GM12801 (cell line): ENCODE measurements around the gene WNK2.

Experiments
- CTCF ChIP-seq: IDR thresholded peaks from one replicate; pipeline ENCODE4 v1.5.1; 2011; ENCODE audit warnings: control low read depth; ENCODE audit not compliant: insufficient read length; ENCODE audit errors: extremely low read depth

The WNK2 gene

DNA sequence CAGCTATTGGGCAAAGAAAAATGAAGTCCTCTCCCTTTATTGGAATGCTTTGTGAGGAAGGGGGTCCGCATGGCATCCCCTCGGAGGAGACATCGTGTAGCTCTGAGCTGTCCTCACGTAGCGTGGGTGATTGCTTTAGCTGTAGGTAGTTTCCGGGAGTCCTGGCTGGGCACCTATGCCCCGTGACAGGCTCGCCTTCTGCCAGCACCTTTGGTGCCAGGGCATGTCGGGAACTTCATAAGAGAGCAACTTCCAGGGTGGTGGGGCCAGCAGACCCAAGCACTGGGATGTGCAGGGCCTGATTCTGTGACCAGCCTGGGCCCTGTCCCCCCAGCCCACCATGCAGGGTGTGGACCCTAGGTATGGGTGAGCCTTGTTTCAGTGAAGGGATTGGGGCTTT lies 64.0 kb downstream of the WNK2 start:
- no peak for TF ChIP-seq CTCF

DNA sequence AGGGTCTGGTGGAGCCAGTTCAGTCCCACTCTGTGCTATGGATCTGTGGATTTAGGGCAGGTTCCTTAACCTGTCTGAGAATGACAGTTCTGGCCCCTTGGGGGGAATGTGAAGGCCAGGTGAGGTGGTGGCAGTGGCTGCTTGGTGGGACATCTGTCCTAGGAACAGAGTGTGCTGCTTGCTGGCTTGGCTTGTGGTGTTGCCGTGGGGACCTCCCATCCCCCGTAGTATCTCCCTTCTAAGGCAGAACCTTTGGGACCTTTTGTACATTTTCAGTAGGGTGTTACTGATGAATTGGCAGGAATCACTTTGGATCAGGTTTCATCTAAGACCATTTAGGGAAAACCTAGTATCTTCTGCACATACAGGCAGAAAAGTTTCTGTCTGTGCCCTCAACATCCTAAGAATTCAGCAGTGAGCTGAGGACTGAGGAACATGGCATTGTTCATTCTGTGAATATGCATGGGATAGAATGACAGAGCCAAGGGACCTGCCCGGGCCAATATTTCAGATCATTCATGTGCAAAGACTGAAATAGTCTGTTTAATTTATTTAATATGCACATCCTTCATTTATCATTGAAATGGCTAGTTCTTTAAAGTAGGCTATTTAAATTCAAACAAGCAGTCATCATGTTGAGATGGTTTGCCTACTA lies 64.6 kb downstream of the WNK2 start:
- TF ChIP-seq CTCF: no peak

DNA sequence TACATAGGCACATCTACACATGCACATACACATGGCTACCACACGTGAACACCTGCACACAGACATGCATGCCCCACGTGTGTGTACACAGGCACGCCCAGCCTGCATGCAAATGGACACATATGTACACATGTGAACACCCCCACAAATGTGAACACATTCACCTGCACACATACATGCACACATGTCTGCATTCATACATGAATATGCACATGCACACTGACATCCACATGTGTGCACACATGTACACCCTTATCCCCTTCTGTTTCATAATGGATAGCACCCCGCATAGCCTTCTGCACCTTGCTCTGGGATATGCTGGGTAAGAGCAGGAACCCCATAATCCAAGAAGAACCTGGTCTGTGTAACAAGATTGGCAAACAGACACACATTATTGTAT lies 66.2 kb downstream of the WNK2 start:
- TF ChIP-seq CTCF: no peak

DNA sequence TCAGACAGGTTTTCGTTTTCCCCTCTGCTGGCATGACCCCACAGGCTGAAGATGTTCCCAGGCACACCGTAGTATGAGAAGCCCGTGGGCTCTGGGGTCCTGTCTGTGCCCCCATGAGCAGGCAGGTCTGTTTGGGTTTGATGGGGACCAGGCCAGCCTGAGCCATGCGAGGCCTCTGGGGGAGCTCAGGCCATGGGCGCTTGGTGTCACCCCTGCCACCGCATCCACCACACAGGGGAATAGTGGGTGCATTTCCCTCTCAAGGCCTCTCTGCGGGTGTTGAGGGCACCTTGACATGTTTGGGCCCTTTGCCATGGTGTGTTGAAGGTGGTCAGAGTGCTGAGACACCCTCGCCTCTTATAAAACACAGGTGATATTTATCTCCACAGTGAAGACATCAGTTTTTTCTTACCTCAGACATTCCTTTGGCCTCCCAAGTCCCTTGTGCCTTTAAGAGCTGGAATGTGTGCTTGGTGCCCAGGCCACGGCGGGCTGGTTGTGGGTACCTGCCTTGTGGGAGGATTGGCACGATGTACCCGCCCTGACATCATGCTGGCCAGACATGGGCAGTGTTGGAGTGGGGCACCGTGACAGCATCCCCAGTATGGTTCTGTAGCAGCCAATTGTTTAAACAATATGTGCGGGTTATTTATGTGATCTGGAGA lies 68.3 kb downstream of the WNK2 start:
- TF ChIP-seq CTCF: no peak

- TF ChIP-seq CTCF: no peak
These were observed 69.0 kb downstream of the WNK2 start for GRCh38 chr9:93252781-93253530.

DNA sequence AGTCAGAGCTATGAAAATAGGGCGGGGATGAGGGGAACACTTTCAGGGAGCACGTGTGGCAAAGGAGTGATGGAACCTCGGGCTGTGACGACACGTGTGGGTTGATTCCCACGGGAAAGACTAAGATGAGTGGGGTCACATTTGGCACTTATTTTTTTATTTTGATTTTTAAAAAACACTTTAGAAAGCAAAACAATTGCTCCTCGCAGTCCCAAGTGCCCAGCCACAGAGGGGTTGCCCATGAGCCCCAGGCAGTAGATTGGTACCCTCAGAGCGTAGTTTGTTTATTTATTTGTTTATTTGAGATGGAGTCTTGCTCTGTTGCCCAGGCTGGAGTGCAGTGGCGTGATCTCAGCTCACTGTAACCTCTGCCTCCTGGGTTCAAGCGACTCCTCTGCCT lies 69.7 kb downstream of the WNK2 start:
- TF ChIP-seq CTCF: no peak

DNA sequence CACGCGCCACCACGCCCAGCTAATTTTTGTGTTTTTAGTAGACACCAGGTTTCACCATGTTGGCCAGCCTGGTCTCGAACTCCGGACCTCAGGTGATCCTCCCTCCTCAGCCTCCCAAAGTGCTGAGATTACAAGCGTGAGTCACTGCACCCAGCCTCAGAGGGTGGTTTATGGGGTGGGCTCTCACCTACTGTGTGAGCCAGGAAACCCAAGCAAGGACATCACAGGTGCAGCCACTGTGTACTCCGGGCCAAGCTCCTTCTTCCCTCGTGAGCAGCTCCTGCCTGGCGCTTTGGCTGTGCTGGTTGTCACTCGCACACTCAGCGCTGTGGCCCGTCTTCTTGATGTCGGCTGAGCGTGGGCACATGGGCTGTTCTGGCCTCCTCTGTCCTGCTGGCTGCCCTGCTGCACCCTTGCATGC lies 70.1 kb downstream of the WNK2 start:
- TF ChIP-seq CTCF: no peak
